ENCODE data around the gene TYK2. TPM values are rescaled to one million over a fixed set of nuclear protein-coding genes. Genes with fewer than 3 reads are reported as not detected.

The TYK2 gene
- total and polyA plus RNA-seq, 9 of the 15 experiments (the other 6 are each of a cell fraction or from before 2014, with no cell fraction given) = 15.0 to 182 (median 85.9) TPM

DNA sequence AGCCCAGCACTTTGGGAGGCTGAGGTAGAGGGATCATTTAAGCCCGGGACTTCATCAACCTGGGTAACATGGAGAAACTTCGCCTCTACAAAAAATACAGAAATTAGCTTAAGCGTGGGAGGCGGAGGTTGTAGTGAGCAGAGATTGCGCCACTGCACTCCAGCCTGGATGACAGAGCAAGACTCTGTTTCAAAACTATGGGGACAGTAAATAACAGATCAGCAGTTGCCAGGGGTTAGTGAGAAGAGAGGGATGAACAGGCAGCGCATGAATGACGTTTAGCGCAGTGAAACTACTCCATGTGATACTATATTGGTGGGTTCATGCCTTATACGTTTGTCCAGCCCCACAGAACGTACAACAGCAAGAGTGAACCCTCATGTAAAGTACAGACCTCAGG lies 33.9 kb downstream of the TYK2 start (continued):
- TF ChIP-seq, protein P1, sequence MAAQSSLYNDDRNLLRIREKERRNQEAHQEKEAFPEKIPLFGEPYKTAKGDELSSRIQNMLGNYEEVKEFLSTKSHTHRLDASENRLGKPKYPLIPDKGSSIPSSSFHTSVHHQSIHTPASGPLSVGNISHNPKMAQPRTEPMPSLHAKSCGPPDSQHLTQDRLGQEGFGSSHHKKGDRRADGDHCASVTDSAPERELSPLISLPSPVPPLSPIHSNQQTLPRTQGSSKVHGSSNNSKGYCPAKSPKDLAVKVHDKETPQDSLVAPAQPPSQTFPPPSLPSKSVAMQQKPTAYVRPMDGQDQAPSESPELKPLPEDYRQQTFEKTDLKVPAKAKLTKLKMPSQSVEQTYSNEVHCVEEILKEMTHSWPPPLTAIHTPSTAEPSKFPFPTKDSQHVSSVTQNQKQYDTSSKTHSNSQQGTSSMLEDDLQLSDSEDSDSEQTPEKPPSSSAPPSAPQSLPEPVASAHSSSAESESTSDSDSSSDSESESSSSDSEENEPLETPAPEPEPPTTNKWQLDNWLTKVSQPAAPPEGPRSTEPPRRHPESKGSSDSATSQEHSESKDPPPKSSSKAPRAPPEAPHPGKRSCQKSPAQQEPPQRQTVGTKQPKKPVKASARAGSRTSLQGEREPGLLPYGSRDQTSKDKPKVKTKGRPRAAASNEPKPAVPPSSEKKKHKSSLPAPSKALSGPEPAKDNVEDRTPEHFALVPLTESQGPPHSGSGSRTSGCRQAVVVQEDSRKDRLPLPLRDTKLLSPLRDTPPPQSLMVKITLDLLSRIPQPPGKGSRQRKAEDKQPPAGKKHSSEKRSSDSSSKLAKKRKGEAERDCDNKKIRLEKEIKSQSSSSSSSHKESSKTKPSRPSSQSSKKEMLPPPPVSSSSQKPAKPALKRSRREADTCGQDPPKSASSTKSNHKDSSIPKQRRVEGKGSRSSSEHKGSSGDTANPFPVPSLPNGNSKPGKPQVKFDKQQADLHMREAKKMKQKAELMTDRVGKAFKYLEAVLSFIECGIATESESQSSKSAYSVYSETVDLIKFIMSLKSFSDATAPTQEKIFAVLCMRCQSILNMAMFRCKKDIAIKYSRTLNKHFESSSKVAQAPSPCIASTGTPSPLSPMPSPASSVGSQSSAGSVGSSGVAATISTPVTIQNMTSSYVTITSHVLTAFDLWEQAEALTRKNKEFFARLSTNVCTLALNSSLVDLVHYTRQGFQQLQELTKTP (IDR thresholded peaks at IDR 0.05; ENCODE audit: low read depth in 1 of 2, partially characterized antibody in 2 of 2) = no peak
- TF ChIP-seq ARNT (IDR thresholded peaks at IDR 0.05) = 0 out of 4 replicates have a peak, but pooled peaks of 1 of the 2 experiments have one; percentile 35
- no peak for TF ChIP-seq SNRNP70 (optimal IDR thresholded peaks at IDR 0.05; ENCODE audit: low read depth, low read length)
- TF ChIP-seq NRF1 (conservative IDR thresholded peaks at IDR 0.05 in 1 of 2, IDR thresholded peaks at IDR 0.05 in 1 of 2) = peak; percentile 61 to 69
- TF ChIP-seq, protein P2, sequence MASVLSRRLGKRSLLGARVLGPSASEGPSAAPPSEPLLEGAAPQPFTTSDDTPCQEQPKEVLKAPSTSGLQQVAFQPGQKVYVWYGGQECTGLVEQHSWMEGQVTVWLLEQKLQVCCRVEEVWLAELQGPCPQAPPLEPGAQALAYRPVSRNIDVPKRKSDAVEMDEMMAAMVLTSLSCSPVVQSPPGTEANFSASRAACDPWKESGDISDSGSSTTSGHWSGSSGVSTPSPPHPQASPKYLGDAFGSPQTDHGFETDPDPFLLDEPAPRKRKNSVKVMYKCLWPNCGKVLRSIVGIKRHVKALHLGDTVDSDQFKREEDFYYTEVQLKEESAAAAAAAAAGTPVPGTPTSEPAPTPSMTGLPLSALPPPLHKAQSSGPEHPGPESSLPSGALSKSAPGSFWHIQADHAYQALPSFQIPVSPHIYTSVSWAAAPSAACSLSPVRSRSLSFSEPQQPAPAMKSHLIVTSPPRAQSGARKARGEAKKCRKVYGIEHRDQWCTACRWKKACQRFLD (CRISPR knock-in tag; IDR thresholded peaks at IDR 0.05) = no peak
- peak; percentile 75 for TF ChIP-seq MAFG (tag; conservative IDR thresholded peaks at IDR 0.05)
- no peak for TF ChIP-seq POLR2AphosphoS2 (IDR thresholded peaks at IDR 0.05; ENCODE audit: low read length)
- TF ChIP-seq HMG20A (CRISPR knock-in tag; conservative IDR thresholded peaks at IDR 0.05) = no peak
- peak; percentile 91 for TF ChIP-seq EGR1 (conservative IDR thresholded peaks at IDR 0.05)
- TF ChIP-seq HDAC2 (IDR thresholded peaks at IDR 0.05) = 0 out of 2 replicates have a peak, but pooled peaks have one; percentile 29
- no peak for TF ChIP-seq CHD4 (IDR thresholded peaks at IDR 0.05; ENCODE audit: insufficient read depth, insufficient replicate concordance, low read depth, low read length, poor library complexity, severe bottlenecking)
- TF ChIP-seq ATF1 (CRISPR knock-in tag; IDR thresholded peaks at IDR 0.05) = no peak
- peak; percentile 68; the same call in 1 of the 2 replicates for TF ChIP-seq ATF1 (tag; IDR thresholded peaks at IDR 0.05)
- TF ChIP-seq, protein P3, sequence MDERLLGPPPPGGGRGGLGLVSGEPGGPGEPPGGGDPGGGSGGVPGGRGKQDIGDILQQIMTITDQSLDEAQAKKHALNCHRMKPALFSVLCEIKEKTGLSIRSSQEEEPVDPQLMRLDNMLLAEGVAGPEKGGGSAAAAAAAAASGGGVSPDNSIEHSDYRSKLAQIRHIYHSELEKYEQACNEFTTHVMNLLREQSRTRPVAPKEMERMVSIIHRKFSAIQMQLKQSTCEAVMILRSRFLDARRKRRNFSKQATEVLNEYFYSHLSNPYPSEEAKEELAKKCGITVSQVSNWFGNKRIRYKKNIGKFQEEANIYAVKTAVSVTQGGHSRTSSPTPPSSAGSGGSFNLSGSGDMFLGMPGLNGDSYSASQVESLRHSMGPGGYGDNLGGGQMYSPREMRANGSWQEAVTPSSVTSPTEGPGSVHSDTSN (CRISPR knock-in tag; IDR thresholded peaks at IDR 0.05; ENCODE audit: low read depth) = no peak
- TF ChIP-seq, protein P3 (tag; conservative IDR thresholded peaks at IDR 0.05; ENCODE audit: low read depth) = peak; percentile 53; the same call in 1 of the 2 replicates
- no peak for TF ChIP-seq ZNF212 (CRISPR knock-in tag; IDR thresholded peaks at IDR 0.05)
- no peak for TF ChIP-seq ZNF311 (CRISPR knock-in tag; IDR thresholded peaks at IDR 0.05)
- TF ChIP-seq ARID1B (IDR thresholded peaks at IDR 0.05) = peak; percentile 64
- peak; percentile 60 to 95; a peak in 3 of 4 replicates for TF ChIP-seq RCOR1 (IDR thresholded peaks at IDR 0.05; ENCODE audit: borderline replicate concordance in 1 of 2, low read depth in 2 of 2, low read length in 2 of 2)

Measured in K562 (cell line).